Small intestine (tissue), 7 donors: ENCODE data around the gene GUK1. TPM values are rescaled to one million over a fixed set of nuclear protein-coding genes. Genes with fewer than 3 reads are reported as not detected.

Experiments used
- DNase-seq, 2 donors: peaks; one replicate each; pipeline versions ENCODE4 v3.0.0 to v3.0.0-alpha.2; 2013
- FAIRE-seq: peaks from 2 replicates; lab custom pipeline; 2012; peaks lifted over from hg19 to GRCh38; lab: Jason Lieb, UNC
- H3K27ac ChIP-seq, 3 donors: one replicate each; pipeline ENCODE4 v1.5.1; 2013; ENCODE audit warnings: low read length in 2 of 3, mild to moderate bottlenecking in 2 of 3, control low read depth in 1 of 3, inconsistent platforms in 1 of 3, low read depth in 1 of 3, moderate library complexity in 1 of 3
- H3K27me3 ChIP-seq, 3 donors: one replicate each; pipeline ENCODE4 v1.6.1; 2013; ENCODE audit warnings: low read length in 3 of 3, inconsistent platforms in 1 of 3; ENCODE audit not compliant: control insufficient read depth in 3 of 3, insufficient read depth in 3 of 3
- H3K36me3 ChIP-seq, 3 donors: one replicate each; pipeline ENCODE4 v1.6.1; 2013; ENCODE audit warnings: low read length in 3 of 3, inconsistent platforms in 1 of 3, low read depth in 1 of 3, mild to moderate bottlenecking in 1 of 3, moderate library complexity in 1 of 3; ENCODE audit not compliant: control insufficient read depth in 3 of 3, insufficient read depth in 2 of 3
- H3K4me1 ChIP-seq, 3 donors: one replicate each; pipeline ENCODE4 v1.6.1; 2013; ENCODE audit warnings: low read length in 2 of 3, inconsistent platforms in 1 of 3, low read depth in 1 of 3, mild to moderate bottlenecking in 1 of 3, moderate library complexity in 1 of 3; ENCODE audit not compliant: control insufficient read depth in 3 of 3, insufficient read depth in 2 of 3
- H3K4me3 ChIP-seq, 3 donors: one replicate each; pipeline ENCODE4 v1.5.1; 2013; ENCODE audit warnings: low read length in 3 of 3, control low read depth in 1 of 3, inconsistent platforms in 1 of 3, low read depth in 1 of 3, mild to moderate bottlenecking in 1 of 3, moderate library complexity in 1 of 3
- H3K9me3 ChIP-seq, 2 donors: one replicate each; pipeline ENCODE4 v1.6.1; 2013; ENCODE audit warnings: low read depth in 1 of 2, low read length in 1 of 2; ENCODE audit not compliant: control insufficient read depth in 2 of 2, insufficient read depth in 1 of 2
- WGBS, 3 donors: extraction: QIAGEN DNeasy Blood & Tissue Kit; methylation state at CpG; one replicate each; pipeline ENCODE4 v1.1.7; 2013; 5-methylcytosine and 5-hydroxymethylcytosine counted together
- polyA plus RNA-seq, 4 donors: library from polyadenylated mRNA; stranded (reverse) in 3 of 4; unstranded in 1 of 4; fragments of 200-250 nt in 3 of 4; fragments of 120-200 nt in 1 of 4; gene quantifications; one replicate each; pipeline versions ENCODE4 v1.2.1 to v1.2.3, GENCODE V29; 2013
- donor health status: healthy with polysubstance abuse.
- donor health status: control.
- donor health status: control.
- donor health status: Bipolar disorder and iron deficiency.
- donor health status: healthy.

GUK1 gene
- polyA plus RNA-seq, 4 donors = 183 to 595 (median 460) TPM

GRCh38 chr1:228094432-228095016 lies 45.6 kb upstream of the GUK1 start:
- no peak overlapping the region for H3K4me3 ChIP-seq
- H3K27ac ChIP-seq = no peak overlapping the region
- no peaks in the 10 kb centered on the region for H3K27me3 ChIP-seq
- 89 to 96% (median 90%) methylated on average over 13 of the region's 13 CpGs for whole genome bisulfite sequencing, 3 donors
- DNase-seq (no peak), FAIRE-seq (no peak)
- H3K9me3 ChIP-seq = peaks cover 3 to 26% of the 10 kb centered on the region in 2 donors
- H3K36me3 ChIP-seq = peaks cover 5 to 86% (median 13%) of the 10 kb centered on the region in 3 donors
- H3K4me1 ChIP-seq = peaks cover 7 to 12% (median 10%) of the 10 kb centered on the region in 3 donors

GRCh38 chr1:228095161-228095560 lies 44.9 kb upstream of the GUK1 start:
- no peak for FAIRE-seq
- Histone ChIP-seq H3K4me3 (no peak overlapping the region), H3K9me3 (peaks cover 3 to 26% of the 10 kb centered on the region in 2 donors), H3K4me1 (peaks cover 3 to 6% (median 6%) of the 10 kb centered on the region in 3 donors), H3K36me3 (peaks cover 5 to 86% (median 13%) of the 10 kb centered on the region in 3 donors), H3K27me3 (no peaks in the 10 kb centered on the region), H3K27ac (no peak overlapping the region)
- DNase-seq = no peak
- 96 to 99% (median 98%) methylated on average over 4 of the region's 4 CpGs for WGBS, 3 donors

GRCh38 chr1:228095938-228096337 lies 44.1 kb upstream of the GUK1 start:
- Histone ChIP-seq H3K27me3 (no peaks in the 10 kb centered on the region), H3K27ac (no peak overlapping the region), H3K4me3 (no peak overlapping the region), H3K36me3 (peaks cover 5 to 88% (median 13%) of the 10 kb centered on the region in 3 donors), H3K4me1 (peaks cover 0 to 4% (median 2%) of the 10 kb centered on the region in 3 donors), H3K9me3 (peaks cover 3 to 26% of the 10 kb centered on the region in 2 donors)
- no peak for FAIRE-seq
- WGBS, 3 donors = 89 to 95% (median 92%) methylated on average over 8 of the region's 8 CpGs
- no peak for DNase-seq

GRCh38 chr1:228096416-228097332 lies 43.4 kb upstream of the GUK1 start:
- peaks cover 5 to 91% (median 13%) of the 10 kb centered on the region in 3 donors for H3K36me3 ChIP-seq
- WGBS, 3 donors = 87 to 90% (median 88%) methylated on average over 13 of the region's 13 CpGs
- peaks cover 0 to 4% (median 2%) of the 10 kb centered on the region in 3 donors for H3K4me1 ChIP-seq
- FAIRE-seq = no peak
- no peaks in the 10 kb centered on the region for H3K27me3 ChIP-seq
- H3K27ac ChIP-seq = no peak overlapping the region
- peaks cover 3 to 26% of the 10 kb centered on the region in 2 donors for H3K9me3 ChIP-seq
- no peak overlapping the region for H3K4me3 ChIP-seq
- no peak for DNase-seq

GRCh38 chr1:228097333-228098081 lies 42.6 kb upstream of the GUK1 start:
- H3K4me1 ChIP-seq = peaks cover 0 to 5% (median 2%) of the 10 kb centered on the region in 3 donors
- H3K36me3 ChIP-seq = peaks cover 5 to 86% (median 13%) of the 10 kb centered on the region in 3 donors
- DNase-seq (no peak), FAIRE-seq (no peak)
- 84 to 89% (median 87%) methylated on average over 31 to 34 of the region's 34 CpGs for WGBS, 3 donors
- H3K27me3 ChIP-seq = no peaks in the 10 kb centered on the region
- H3K4me3 ChIP-seq = no peak overlapping the region
- H3K9me3 ChIP-seq = peaks cover 3 to 26% of the 10 kb centered on the region in 2 donors
- H3K27ac ChIP-seq = no peak overlapping the region

GRCh38 chr1:228098323-228098931 lies 41.7 kb upstream of the GUK1 start:
- DNase-seq (no peak), FAIRE-seq (no peak)
- H3K36me3 ChIP-seq = peaks cover under 1 to 76% (median 13%) of the 10 kb centered on the region in 3 donors
- peaks cover 3 to 22% of the 10 kb centered on the region in 2 donors for H3K9me3 ChIP-seq
- no peak overlapping the region for H3K27ac ChIP-seq
- peaks cover 0 to 5% (median 0%) of the 10 kb centered on the region in 3 donors for H3K4me1 ChIP-seq
- 89 to 90% (median 90%) methylated on average over 28 of the region's 28 CpGs for WGBS, 3 donors
- H3K4me3 ChIP-seq = no peak overlapping the region
- no peaks in the 10 kb centered on the region for H3K27me3 ChIP-seq

- peaks cover 2 to 14% of the 10 kb centered on the region in 2 donors for H3K9me3 ChIP-seq
- peaks cover 0 to 71% (median 13%) of the 10 kb centered on the region in 3 donors for H3K36me3 ChIP-seq
- FAIRE-seq (no peak), DNase-seq (no peak)
- WGBS, 3 donors = 50 to 67% (median 53%) methylated on average over 4 of the region's 4 CpGs
- no peaks in the 10 kb centered on the region for H3K27me3 ChIP-seq
- no peak overlapping the region for H3K27ac ChIP-seq
- peaks cover 0 to 13% (median 0%) of the 10 kb centered on the region in 3 donors for H3K4me1 ChIP-seq
- H3K4me3 ChIP-seq = no peak overlapping the region
Measured at GRCh38 chr1:228099331-228099732, 40.7 kb upstream of the GUK1 start.
